HL-60 (cell line): Measurements from ENCODE around the gene PPP1R18.

Experiments
- TF ChIP-seq, protein P1 (sequence below): IDR thresholded peaks from one replicate; pipeline ENCODE4 v1.5.1; 2011; ENCODE audit warnings: low read length, control low read depth, inconsistent platforms; ENCODE audit not compliant: insufficient read depth
- TF ChIP-seq, protein P2 (sequence below): IDR thresholded peaks from 2 replicates; pipeline ENCODE4 v1.6.1; 2012; ENCODE audit warnings: low read depth; ENCODE audit not compliant: insufficient replicate concordance

DNA sequence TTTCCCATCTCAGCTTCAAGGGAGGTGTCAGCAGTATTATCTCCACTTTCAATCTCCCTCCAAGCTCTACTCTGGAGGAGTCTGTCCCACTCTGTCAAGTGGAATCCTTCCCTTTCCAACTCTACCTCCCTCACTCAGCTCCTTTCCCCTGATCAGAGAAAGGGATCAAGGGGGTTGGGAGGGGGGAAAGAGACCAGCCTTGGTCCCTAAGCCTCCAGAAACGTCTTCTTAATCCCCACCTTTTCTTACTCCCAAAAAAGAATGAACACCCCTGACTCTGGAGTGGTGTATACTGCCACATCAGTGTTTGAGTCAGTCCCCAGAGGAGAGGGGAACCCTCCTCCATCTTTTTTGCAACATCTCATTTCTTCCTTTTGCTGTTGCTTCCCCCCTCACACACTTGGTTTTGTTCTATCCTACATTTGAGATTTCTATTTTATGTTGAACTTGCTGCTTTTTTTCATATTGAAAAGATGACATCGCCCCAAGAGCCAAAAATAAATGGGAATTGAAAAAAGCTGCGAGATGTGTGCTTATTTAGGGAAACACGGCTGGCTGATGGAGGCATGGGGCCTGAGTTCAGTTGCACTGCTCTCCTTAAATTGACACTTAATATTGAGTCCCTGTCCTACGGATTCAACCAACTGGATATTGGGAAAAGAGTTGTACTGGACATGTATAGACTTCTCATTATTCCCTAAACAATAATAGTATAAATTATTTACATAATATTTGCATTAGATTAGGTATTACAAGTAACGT lies 38.6 kb upstream of the PPP1R18 start:
- TF ChIP-seq, protein P1, sequence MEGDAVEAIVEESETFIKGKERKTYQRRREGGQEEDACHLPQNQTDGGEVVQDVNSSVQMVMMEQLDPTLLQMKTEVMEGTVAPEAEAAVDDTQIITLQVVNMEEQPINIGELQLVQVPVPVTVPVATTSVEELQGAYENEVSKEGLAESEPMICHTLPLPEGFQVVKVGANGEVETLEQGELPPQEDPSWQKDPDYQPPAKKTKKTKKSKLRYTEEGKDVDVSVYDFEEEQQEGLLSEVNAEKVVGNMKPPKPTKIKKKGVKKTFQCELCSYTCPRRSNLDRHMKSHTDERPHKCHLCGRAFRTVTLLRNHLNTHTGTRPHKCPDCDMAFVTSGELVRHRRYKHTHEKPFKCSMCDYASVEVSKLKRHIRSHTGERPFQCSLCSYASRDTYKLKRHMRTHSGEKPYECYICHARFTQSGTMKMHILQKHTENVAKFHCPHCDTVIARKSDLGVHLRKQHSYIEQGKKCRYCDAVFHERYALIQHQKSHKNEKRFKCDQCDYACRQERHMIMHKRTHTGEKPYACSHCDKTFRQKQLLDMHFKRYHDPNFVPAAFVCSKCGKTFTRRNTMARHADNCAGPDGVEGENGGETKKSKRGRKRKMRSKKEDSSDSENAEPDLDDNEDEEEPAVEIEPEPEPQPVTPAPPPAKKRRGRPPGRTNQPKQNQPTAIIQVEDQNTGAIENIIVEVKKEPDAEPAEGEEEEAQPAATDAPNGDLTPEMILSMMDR = no peak
- TF ChIP-seq, protein P2, sequence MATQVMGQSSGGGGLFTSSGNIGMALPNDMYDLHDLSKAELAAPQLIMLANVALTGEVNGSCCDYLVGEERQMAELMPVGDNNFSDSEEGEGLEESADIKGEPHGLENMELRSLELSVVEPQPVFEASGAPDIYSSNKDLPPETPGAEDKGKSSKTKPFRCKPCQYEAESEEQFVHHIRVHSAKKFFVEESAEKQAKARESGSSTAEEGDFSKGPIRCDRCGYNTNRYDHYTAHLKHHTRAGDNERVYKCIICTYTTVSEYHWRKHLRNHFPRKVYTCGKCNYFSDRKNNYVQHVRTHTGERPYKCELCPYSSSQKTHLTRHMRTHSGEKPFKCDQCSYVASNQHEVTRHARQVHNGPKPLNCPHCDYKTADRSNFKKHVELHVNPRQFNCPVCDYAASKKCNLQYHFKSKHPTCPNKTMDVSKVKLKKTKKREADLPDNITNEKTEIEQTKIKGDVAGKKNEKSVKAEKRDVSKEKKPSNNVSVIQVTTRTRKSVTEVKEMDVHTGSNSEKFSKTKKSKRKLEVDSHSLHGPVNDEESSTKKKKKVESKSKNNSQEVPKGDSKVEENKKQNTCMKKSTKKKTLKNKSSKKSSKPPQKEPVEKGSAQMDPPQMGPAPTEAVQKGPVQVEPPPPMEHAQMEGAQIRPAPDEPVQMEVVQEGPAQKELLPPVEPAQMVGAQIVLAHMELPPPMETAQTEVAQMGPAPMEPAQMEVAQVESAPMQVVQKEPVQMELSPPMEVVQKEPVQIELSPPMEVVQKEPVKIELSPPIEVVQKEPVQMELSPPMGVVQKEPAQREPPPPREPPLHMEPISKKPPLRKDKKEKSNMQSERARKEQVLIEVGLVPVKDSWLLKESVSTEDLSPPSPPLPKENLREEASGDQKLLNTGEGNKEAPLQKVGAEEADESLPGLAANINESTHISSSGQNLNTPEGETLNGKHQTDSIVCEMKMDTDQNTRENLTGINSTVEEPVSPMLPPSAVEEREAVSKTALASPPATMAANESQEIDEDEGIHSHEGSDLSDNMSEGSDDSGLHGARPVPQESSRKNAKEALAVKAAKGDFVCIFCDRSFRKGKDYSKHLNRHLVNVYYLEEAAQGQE = no peak
